ENCODE measurements around the gene DLG2. TPM values are rescaled to one million over a fixed set of nuclear protein-coding genes. Genes with fewer than 3 reads are reported as not detected.

The DLG2 gene
- total and polyA plus RNA-seq, 9 of the 15 experiments (the other 6 are each of a cell fraction or from before 2014, with no cell fraction given), result 0.52 to 1.6 (median 0.95) TPM

DNA sequence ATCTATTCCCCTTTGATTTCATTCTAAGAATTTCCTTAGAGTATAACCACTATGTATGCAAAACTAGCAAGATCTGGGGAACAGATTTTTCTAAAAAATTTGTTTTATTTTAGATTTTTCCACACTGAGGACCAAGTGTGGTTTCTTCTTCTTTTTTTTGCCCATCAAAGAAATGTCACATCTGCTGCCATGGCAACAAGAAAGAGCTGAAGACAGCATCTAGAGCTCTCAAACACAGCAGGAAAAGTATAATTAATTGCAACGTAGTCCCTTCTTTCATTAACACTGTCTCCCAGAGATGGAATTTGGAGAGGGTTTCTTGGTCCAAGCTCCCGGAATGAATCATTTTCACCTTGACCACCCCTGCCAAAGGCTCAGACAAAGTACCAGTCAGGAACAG lies 2084.3 kb downstream of the DLG2 start:
- H3K36me3 ChIP-seq (ENCODE audit: control insufficient read depth, insufficient read depth, low read length), result no peaks in the 10 kb centered on the region
- no peaks in the 10 kb centered on the region for H3K9me1 ChIP-seq (ENCODE audit: control insufficient read depth, insufficient read depth, low read length)
- no peaks in the 10 kb centered on the region; the same call in 1 of the 2 replicates for H4K20me1 ChIP-seq (replicated peaks; ENCODE audit: control insufficient read depth, insufficient read depth, low read length)
- in situ Hi-C loops (cut with MboI) (no loop called here), intact Hi-C loops (cut with micrococcal nuclease) (no loop called here)
- 0% methylated on average over 2 of the region's 2 CpGs for whole genome bisulfite sequencing (ENCODE audit: insufficient coverage, low coverage, missing lambda C conversion rate)
- ATAC-seq (no peak), DNase-seq (ENCODE audit: extremely low read depth in 1 of 4, low spot score in 3 of 4) (no peak), FAIRE-seq (no peak)
- no peaks in the 10 kb centered on the region for H3K79me2 ChIP-seq (ENCODE audit: control insufficient read depth, insufficient read depth, low read length)
- H3K4me1 ChIP-seq (replicated peaks in 1 of 2; ENCODE audit: control insufficient read depth in 2 of 2, insufficient read depth in 2 of 2, low read length in 2 of 2), result no peaks in the 10 kb centered on the region
- H3K4me3 ChIP-seq, result no peak overlapping the region
- no peaks in the 10 kb centered on the region for H3K9me3 ChIP-seq (replicated peaks; ENCODE audit: control insufficient read depth, insufficient read depth, low read depth, low read length)
- H3K27me3 ChIP-seq (ENCODE audit: control insufficient read depth in 2 of 2, insufficient read depth in 2 of 2, low read length in 2 of 2), result no peaks in the 10 kb centered on the region
- no peak overlapping the region for H3K9ac ChIP-seq (ENCODE audit: insufficient read depth in 1 of 2, low read depth in 2 of 2, low read length in 2 of 2)
- peak; percentile 43 for TF ChIP-seq RFX1 (IDR thresholded peaks at IDR 0.05)
- no peak for TF ChIP-seq MEF2A (IDR thresholded peaks at IDR 0.05; ENCODE audit: control insufficient read depth, low read depth, low read length)
- CTCF ChIA-PET (ENCODE audit: low intra/inter-chr PET ratio), result no interaction called here
- POLR2A ChIA-PET, result no interaction called here
- BruUV-seq (replicated peaks), result no TSS peak
- no peak overlapping the region for H3K4me2 ChIP-seq (ENCODE audit: insufficient read depth, low read length)
- H3K27ac ChIP-seq (ENCODE audit: extremely low read depth, low read depth, low read length), result no peak overlapping the region
- no peak overlapping the region for H2AFZ ChIP-seq (ENCODE audit: low read depth, low read length)

DNA sequence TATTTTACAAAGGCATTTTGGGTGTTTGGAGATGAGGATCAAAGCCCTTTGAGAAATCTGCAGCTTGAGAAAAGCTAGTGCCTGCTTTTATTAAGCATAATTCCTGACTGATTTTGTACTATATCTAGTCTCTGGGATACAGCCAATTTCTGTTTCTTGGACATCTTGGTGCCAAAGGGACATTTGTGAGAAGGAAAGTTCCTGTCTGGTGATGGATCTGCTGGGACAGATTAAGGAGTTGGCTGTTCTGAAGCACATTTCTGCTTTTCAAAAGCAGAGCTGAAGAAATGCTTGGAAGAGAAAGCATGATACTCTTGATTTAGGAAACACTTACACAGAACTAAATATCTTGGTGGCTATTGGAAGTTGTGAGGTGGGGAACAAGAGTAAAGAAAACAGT lies 2086.4 kb downstream of the DLG2 start:
- no peak overlapping the region for H3K27ac ChIP-seq (ENCODE audit: extremely low read depth, low read depth, low read length)
- H3K4me3 ChIP-seq, result no peak overlapping the region
- POLR2A ChIA-PET, result interaction anchor here (1.1 kb wide), 1 partner anchor 12 kb away, joined by 4 read pairs; no protein-coding TSS in a partner anchor
- no TSS peak for BruUV-seq (replicated peaks)
- DNase-seq (ENCODE audit: extremely low read depth in 1 of 4, low spot score in 3 of 4) (no peak), ATAC-seq (no peak), FAIRE-seq (no peak)
- H3K9ac ChIP-seq (ENCODE audit: insufficient read depth in 1 of 2, low read depth in 2 of 2, low read length in 2 of 2), result no peak overlapping the region
- in situ Hi-C loops (cut with MboI) (no loop called here), intact Hi-C loops (cut with micrococcal nuclease) (no loop called here)
- CTCF ChIA-PET (ENCODE audit: low intra/inter-chr PET ratio), result no interaction called here
- no peaks in the 10 kb centered on the region; the same call in 1 of the 2 replicates for H4K20me1 ChIP-seq (replicated peaks; ENCODE audit: control insufficient read depth, insufficient read depth, low read length)
- no peak overlapping the region for H3K4me2 ChIP-seq (ENCODE audit: insufficient read depth, low read length)
- no peaks in the 10 kb centered on the region for H3K4me1 ChIP-seq (replicated peaks in 1 of 2; ENCODE audit: control insufficient read depth in 2 of 2, insufficient read depth in 2 of 2, low read length in 2 of 2)
- H3K36me3 ChIP-seq (ENCODE audit: control insufficient read depth, insufficient read depth, low read length), result no peaks in the 10 kb centered on the region
- TF ChIP-seq, protein P1, sequence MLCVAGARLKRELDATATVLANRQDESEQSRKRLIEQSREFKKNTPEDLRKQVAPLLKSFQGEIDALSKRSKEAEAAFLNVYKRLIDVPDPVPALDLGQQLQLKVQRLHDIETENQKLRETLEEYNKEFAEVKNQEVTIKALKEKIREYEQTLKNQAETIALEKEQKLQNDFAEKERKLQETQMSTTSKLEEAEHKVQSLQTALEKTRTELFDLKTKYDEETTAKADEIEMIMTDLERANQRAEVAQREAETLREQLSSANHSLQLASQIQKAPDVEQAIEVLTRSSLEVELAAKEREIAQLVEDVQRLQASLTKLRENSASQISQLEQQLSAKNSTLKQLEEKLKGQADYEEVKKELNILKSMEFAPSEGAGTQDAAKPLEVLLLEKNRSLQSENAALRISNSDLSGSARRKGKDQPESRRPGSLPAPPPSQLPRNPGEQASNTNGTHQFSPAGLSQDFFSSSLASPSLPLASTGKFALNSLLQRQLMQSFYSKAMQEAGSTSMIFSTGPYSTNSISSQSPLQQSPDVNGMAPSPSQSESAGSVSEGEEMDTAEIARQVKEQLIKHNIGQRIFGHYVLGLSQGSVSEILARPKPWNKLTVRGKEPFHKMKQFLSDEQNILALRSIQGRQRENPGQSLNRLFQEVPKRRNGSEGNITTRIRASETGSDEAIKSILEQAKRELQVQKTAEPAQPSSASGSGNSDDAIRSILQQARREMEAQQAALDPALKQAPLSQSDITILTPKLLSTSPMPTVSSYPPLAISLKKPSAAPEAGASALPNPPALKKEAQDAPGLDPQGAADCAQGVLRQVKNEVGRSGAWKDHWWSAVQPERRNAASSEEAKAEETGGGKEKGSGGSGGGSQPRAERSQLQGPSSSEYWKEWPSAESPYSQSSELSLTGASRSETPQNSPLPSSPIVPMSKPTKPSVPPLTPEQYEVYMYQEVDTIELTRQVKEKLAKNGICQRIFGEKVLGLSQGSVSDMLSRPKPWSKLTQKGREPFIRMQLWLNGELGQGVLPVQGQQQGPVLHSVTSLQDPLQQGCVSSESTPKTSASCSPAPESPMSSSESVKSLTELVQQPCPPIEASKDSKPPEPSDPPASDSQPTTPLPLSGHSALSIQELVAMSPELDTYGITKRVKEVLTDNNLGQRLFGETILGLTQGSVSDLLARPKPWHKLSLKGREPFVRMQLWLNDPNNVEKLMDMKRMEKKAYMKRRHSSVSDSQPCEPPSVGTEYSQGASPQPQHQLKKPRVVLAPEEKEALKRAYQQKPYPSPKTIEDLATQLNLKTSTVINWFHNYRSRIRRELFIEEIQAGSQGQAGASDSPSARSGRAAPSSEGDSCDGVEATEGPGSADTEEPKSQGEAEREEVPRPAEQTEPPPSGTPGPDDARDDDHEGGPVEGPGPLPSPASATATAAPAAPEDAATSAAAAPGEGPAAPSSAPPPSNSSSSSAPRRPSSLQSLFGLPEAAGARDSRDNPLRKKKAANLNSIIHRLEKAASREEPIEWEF (CRISPR knock-in tag; IDR thresholded peaks at IDR 0.05), result no peak
- H3K79me2 ChIP-seq (ENCODE audit: control insufficient read depth, insufficient read depth, low read length), result no peaks in the 10 kb centered on the region
- H2AFZ ChIP-seq (ENCODE audit: low read depth, low read length), result no peak overlapping the region
- no peaks in the 10 kb centered on the region for H3K9me3 ChIP-seq (replicated peaks; ENCODE audit: control insufficient read depth, insufficient read depth, low read depth, low read length)
- H3K27me3 ChIP-seq (ENCODE audit: control insufficient read depth in 2 of 2, insufficient read depth in 2 of 2, low read length in 2 of 2), result no peaks in the 10 kb centered on the region
- H3K9me1 ChIP-seq (ENCODE audit: control insufficient read depth, insufficient read depth, low read length), result no peaks in the 10 kb centered on the region

Measured in K562 (cell line).